CD4-positive, alpha-beta T cell treated with Interleukin-12 subunit alpha and Interleukin-12 subunit beta, for 1 hour (primary cell): ENCODE data around the gene TNPO3.
A peak's percentile ranks its signal among the peaks of the same experiment; 100 is the strongest.

Experiments used
- DNase-seq: peaks from one replicate; pipeline ENCODE4 v3.0.0-alpha.2; 2020

Gene TNPO3

GRCh38 chr7:128937647-128938543, 117.0 kb downstream of the TNPO3 start, which contains the start of gene IRF5:
Gene IRF5 (plus strand): TSS chr7:128937927. CDS start chr7:128942082, 4,155 bp downstream.
- DNase-seq: peak; percentile 22

GRCh38 chr7:128937271-128937646, 117.7 kb downstream of the TNPO3 start:
- no peak for DNase-seq

DNA sequence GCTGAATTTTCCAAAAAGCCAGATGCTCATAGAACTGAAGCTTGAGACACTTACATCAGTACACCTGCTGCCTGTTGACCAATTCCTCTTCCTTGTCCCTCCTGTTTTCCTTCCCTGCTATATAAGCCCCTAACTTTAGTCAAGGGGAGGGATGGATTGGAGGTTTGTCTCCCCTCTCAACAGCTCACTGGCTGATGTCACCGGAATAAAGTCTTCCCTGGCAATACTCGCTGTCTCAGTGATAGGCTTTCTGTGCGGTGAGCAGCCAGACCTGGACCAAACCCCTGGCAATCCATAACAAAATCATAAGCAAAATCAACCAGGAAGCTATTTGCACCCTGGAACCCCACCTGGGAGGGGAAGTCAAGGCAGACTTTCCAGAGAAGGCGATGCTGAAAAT, 118.1 kb downstream of the TNPO3 start:
- no peak for DNase-seq

GRCh38 chr7:128935342-128935730, 119.6 kb downstream of the TNPO3 start:
- DNase-seq: no peak

- DNase-seq: no peak
Measured at GRCh38 chr7:128934361-128935341, 120.3 kb downstream of the TNPO3 start.

DNA sequence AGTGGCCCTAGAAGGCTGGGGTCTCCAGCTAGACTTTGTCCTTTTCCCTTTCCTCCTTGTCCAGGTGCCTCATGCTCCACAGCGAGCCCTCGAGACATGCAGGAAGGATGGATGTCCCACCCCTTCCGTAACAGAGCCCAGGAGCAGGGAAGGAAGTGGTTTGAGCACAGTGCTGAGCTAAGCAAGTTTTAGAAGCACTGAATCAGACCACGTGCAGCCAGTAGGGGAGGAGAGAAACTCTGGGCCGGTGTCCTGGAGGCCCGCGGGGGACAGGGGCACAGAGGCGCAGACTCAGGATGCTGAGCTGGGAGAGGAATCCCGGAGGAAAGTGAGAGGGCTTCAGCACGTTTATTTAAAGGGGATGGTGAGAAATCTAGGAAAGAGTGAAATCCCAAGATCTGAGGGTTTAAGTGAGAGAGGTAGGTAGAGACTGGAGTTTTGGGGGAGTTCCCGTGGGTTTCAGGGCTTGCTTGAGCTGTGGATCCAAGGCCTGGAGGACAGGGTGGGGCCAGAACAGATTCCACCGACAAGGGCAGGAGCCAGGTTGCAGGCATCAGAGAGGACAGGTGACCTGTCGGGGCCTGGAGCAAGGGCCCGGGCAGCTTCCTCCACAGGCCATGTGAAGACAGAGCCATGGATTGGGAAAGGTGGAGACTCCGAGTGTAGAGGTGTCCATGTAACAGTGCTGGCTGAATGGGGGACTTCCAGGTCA, 121.6 kb downstream of the TNPO3 start:
- DNase-seq: peak; percentile 65

DNA sequence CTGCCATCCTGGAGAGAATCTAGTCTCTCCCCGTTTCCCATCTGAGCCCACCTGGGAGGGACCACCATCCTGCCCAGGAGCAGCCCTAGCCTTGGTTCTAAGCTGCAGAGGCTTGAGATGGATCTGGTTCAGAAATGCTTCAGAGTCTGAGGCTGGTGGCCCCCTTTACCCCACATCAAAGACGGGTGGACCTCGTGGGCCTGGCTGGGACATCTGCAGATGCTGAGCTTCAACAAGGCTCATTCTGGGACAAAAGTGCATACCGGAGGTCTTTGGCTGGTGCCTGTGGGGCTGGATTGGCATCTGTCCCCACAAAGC, 122.1 kb downstream of the TNPO3 start:
- no peak for DNase-seq

- DNase-seq: no peak
Measured at GRCh38 chr7:128931965-128932861, 122.7 kb downstream of the TNPO3 start.

GRCh38 chr7:128931190-128931798, 123.6 kb downstream of the TNPO3 start:
- DNase-seq: no peak

- no peak for DNase-seq
Measured at GRCh38 chr7:128928882-128929788, 125.8 kb downstream of the TNPO3 start.

DNA sequence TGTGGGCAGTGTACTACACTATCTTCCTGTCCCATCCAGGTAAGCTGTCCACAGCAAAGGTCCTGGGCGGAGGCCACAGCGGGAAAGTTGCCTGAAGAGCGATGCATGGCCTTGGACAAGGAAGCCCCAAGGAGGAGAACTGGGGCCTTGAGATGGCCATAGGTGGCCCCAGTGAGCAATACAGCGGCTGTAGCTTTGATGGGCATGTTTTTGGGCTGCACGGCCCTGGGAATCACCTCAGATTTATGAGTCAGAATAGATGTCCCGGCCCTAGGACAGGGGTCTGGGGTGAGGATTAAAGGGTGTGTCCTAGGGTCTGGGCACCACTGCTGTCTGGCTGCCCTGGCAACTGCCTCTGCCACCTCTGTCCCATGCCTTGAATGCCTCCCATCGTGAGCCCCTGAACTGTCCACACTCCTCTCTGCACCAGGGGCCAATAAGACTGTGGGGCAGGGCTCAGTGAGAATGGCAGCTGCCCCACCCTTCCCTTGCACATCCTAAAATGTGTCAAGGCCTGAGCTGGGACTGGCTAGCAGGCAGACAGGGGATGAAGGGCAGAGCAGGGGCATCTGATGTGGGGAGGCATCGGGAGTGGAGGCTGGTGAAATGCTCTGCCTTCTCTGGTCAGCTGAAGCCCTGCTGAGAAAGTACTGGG, 126.6 kb downstream of the TNPO3 start:
- no peak for DNase-seq

GRCh38 chr7:128924707-128925588, 130.0 kb downstream of the TNPO3 start:
- DNase-seq: no peak

- no peak for DNase-seq
Measured at GRCh38 chr7:128923411-128923800, 131.5 kb downstream of the TNPO3 start.

DNA sequence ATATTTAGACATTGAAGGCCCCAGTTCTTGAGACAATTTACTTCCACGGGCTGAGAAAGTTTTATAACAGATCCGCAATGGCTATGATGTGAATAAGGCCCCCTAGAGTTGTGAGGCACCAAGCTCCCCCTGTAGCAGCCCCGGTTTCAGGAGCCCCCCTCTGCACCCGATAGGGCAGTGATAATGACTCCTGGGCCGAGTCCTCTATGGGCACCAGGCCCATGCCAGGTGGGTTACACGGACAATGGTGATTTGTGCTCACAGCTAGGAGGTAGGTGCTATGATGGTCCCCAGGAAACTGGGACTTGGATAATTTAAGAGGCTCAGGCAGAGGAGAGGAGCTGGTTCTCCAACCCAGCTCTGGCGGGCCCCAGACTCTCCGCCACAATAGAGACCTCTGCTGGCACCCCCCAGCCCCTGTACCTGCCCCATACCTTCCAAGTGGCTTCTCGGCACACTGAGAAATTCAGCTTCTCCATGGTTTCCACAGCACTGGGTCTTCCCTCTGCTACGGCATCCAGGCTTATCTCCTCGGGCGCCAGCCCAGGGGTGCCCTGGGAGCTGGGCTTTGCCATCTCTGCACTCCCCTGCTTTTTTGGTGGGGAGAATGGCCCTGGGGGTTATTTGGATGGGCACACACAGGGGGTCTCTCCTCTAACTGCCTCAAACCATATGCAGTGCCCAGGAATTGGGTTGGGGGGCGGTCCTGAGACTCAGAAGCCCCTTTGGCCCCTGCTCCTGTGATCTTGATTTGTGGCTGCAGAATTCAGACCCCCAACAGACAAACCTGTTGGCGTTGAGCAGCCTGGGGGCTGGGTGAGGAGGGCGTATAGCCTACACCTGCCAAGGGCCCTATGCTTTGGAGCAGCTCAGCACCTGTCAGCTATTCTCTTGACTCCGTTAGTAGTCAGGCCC, 132.2 kb downstream of the TNPO3 start:
- no peak for DNase-seq

GRCh38 chr7:128921866-128922440, 133.0 kb downstream of the TNPO3 start:
- DNase-seq: no peak

GRCh38 chr7:128920913-128921582, 133.9 kb downstream of the TNPO3 start:
- DNase-seq: no peak
